ENCODE measurements around the gene ITGA1. TPM values are rescaled to one million over a fixed set of nuclear protein-coding genes. Genes with fewer than 3 reads are reported as not detected.

The ITGA1 gene
- polyA plus RNA-seq, 6 donors from 2014 or later, result not detected

DNA sequence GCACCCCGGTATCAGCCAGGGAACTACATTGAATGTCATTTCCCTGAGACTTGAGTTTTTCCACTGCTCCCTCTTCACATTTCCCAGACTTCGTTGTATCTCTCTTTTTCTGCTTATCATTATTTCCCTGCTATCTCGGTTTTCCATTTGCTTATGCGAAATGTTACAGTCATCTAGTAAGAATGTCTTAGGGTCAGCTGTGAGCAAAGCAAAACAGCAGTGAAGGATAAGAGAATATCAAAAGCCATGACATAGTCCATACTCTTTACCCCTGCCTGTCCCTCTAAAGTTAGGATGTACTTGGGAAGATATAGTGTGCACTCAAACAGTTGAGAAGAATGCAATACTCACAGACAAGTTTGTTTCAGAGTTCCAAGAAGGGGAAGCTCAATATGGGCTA is 88.7 kb downstream of the ITGA1 start:
- Mint-ChIP-seq H3K9me3 (peaks cover 0 to 3% (median 0%) of the 10 kb centered on the region in 7 donors), H3K27ac (no peak overlapping the region), H3K4me1 (no peaks in the 10 kb centered on the region), H3K27me3 (peaks cover 26 to 58% (median 28%) of the 10 kb centered on the region in 3 donors), H3K4me3 (no peak overlapping the region), H3K36me3 (no peaks in the 10 kb centered on the region)
- DNase-seq (no peak), ATAC-seq (ENCODE audit: low read depth in 2 of 2) (no peak)

DNA sequence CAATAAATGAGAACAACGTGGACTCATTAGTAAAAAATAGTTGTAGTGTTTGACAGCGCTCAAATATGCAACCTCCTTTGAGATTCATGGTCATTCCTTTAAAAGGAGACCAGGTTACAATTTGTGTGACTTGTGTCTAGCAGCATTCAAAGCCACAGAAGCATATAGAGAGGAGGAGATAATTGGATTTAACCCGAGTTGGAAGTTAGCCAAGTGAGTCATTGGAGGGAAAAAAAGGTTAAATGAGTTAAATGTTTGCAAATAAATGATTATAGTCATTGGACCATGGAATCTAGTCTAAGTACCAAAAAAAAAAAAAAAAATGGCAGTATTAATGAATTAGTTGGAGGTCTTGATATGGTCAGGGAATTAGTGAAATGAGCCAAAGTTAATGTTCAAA is 90.9 kb downstream of the ITGA1 start:
- H3K27ac Mint-ChIP-seq, result no peak overlapping the region
- DNase-seq (no peak), ATAC-seq (ENCODE audit: low read depth in 2 of 2) (no peak)
- H3K4me1 Mint-ChIP-seq, result no peaks in the 10 kb centered on the region
- H3K4me3 Mint-ChIP-seq, result no peak overlapping the region
- H3K36me3 Mint-ChIP-seq, result no peaks in the 10 kb centered on the region
- peaks cover 16 to 44% (median 17%) of the 10 kb centered on the region in 3 donors for H3K27me3 Mint-ChIP-seq
- peaks cover 0 to 3% (median 0%) of the 10 kb centered on the region in 7 donors for H3K9me3 Mint-ChIP-seq

DNA sequence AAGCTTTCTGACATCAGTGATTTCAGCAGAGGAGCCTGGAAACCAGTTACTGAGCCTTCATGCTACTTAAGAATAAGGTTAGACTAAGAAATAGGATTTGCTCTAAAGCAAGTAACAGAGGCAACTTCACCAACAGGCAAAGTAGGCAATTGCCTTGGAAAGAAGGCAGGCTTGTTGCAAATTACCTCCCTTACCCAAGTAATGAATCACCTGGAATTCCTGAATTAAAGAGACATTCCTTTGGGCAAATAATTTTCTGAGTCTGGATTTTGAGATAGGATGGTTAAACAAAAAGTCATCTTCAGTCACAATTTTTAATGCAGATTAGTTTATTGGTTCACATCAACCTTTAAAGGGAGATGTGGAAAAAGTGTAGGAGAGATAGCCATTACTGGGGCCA is 92.8 kb downstream of the ITGA1 start:
- H3K36me3 Mint-ChIP-seq, result no peaks in the 10 kb centered on the region
- no peak for DNase-seq
- no peak overlapping the region for H3K27ac Mint-ChIP-seq
- ATAC-seq (ENCODE audit: low read depth in 2 of 2), result no peak
- peaks cover 0 to 3% (median 0%) of the 10 kb centered on the region in 7 donors for H3K9me3 Mint-ChIP-seq
- H3K27me3 Mint-ChIP-seq, result peaks cover 15 to 40% (median 16%) of the 10 kb centered on the region in 3 donors
- no peak overlapping the region for H3K4me3 Mint-ChIP-seq
- H3K4me1 Mint-ChIP-seq, result no peaks in the 10 kb centered on the region

DNA sequence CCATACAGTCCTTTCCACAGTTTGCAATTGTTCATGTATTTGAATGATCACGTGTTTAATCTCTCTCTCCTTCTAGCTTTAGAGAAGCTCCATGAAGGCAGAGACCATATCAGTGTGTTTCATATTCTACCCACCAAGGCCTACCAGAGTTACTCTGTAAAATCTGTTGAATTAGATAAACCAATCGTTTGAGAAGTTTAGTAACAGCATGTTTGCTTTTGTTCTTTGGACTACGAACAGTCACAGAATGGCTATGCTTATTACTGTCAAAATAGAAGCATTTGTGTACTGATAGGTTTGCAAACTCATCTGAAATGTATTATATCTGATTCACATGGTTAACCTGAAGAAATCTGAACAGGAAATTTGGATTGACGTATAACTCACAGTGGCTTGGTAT is 93.8 kb downstream of the ITGA1 start:
- peaks cover 0 to 3% (median 0%) of the 10 kb centered on the region in 7 donors for H3K9me3 Mint-ChIP-seq
- ATAC-seq (ENCODE audit: low read depth in 2 of 2) (no peak), DNase-seq (no peak)
- H3K27ac Mint-ChIP-seq, result no peak overlapping the region
- H3K4me1 Mint-ChIP-seq, result no peaks in the 10 kb centered on the region
- no peak overlapping the region for H3K4me3 Mint-ChIP-seq
- no peaks in the 10 kb centered on the region for H3K36me3 Mint-ChIP-seq
- H3K27me3 Mint-ChIP-seq, result peaks cover 10 to 30% (median 13%) of the 10 kb centered on the region in 3 donors

DNA sequence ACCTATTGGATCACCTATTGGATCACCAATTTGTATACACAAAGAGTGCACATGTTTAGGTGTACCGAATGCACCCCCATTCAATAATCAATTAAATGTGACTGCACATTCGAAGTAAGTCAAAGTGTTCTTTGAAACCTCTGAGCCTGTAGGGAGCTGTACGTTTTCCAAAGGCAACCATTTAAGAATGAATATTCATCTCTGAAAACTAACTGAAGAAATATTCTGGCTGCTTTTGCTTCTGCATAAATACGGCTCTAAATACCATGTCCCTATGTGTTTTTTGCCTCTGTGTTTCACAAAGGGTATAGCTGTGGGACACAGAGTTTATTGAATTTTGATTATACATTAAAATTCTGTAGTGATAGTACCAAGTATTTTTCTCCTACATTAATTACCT is 95.4 kb downstream of the ITGA1 start:
- DNase-seq (no peak), ATAC-seq (ENCODE audit: low read depth in 2 of 2) (no peak)
- Mint-ChIP-seq H3K27ac (no peak overlapping the region), H3K4me1 (no peaks in the 10 kb centered on the region), H3K27me3 (peaks cover 5 to 26% (median 11%) of the 10 kb centered on the region in 3 donors), H3K4me3 (no peak overlapping the region), H3K36me3 (no peaks in the 10 kb centered on the region), H3K9me3 (peaks cover 0 to 3% (median 0%) of the 10 kb centered on the region in 7 donors)

DNA sequence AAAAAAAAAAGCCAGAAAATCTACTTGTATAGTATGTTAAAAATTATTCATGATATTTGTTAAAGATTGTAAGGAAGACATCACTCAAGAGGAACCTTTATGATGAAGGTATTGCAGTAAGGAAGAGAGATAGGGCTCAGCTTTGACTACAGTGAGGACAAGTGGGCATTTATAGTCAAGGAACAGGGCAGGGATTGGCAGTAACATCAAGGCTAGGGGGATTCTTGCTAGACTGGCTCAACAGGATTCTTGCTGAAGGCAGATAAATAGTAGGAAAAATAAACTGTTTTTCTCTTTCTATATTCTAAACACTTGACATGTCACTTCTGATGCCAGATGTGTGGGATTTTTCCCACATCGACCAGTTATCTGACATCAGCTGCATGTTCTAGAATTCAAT is 96.7 kb downstream of the ITGA1 start:
- peaks cover 0 to 3% (median 0%) of the 10 kb centered on the region in 7 donors for H3K9me3 Mint-ChIP-seq
- H3K4me1 Mint-ChIP-seq, result no peaks in the 10 kb centered on the region
- no peaks in the 10 kb centered on the region for H3K36me3 Mint-ChIP-seq
- ATAC-seq (ENCODE audit: low read depth in 2 of 2) (no peak), DNase-seq (no peak)
- H3K27ac Mint-ChIP-seq, result no peak overlapping the region
- H3K4me3 Mint-ChIP-seq, result no peak overlapping the region
- H3K27me3 Mint-ChIP-seq, result peaks cover 9 to 18% (median 12%) of the 10 kb centered on the region in 3 donors

DNA sequence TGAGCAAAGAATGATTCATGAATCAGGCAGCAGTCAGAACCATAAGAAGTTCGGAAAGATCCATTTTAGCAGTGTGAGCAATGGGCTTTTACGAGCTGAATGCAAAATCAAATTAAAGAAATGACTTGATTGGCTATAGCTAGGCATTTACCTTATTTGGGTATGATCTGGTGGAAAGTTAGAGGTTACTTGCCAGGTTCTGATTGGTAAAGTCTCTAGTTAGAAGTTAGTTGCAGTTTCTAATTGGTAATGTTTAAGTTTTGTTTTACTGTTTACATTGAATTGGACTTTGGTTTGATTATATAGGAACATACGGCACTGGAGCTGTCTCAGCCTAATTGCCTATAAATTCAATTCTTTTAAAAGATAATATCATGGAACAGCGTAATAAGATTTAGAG is 97.9 kb downstream of the ITGA1 start:
- H3K9me3 Mint-ChIP-seq, result peaks cover 0 to 3% (median 0%) of the 10 kb centered on the region in 7 donors
- no peak overlapping the region for H3K27ac Mint-ChIP-seq
- peaks cover 9 to 20% (median 10%) of the 10 kb centered on the region in 3 donors for H3K27me3 Mint-ChIP-seq
- no peaks in the 10 kb centered on the region for H3K36me3 Mint-ChIP-seq
- no peak for DNase-seq
- ATAC-seq (ENCODE audit: low read depth in 2 of 2), result no peak
- no peaks in the 10 kb centered on the region for H3K4me1 Mint-ChIP-seq
- no peak overlapping the region for H3K4me3 Mint-ChIP-seq

DNA sequence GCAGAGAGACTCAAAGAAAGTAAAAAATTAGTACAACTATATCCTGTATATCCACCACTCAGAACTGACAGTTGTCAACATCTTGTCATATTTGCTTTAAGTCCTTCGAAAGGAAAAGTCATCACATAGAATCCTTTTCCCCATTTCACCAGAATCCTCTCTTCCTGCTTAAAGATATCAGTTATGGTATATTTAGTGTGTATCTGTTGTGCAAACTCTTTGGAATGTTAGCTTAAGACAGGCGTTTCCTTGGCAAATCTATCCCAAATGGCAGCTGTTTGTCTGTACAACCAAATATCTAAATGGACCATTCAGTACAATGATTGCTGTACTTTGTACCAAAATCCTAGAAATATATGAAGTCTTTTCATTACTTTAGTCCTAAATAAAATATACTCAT is 98.5 kb downstream of the ITGA1 start:
- DNase-seq (no peak), ATAC-seq (ENCODE audit: low read depth in 2 of 2) (no peak)
- H3K9me3 Mint-ChIP-seq, result peaks cover 0 to 3% (median 0%) of the 10 kb centered on the region in 7 donors
- H3K36me3 Mint-ChIP-seq, result no peaks in the 10 kb centered on the region
- H3K4me3 Mint-ChIP-seq, result no peak overlapping the region
- no peak overlapping the region for H3K27ac Mint-ChIP-seq
- no peaks in the 10 kb centered on the region for H3K4me1 Mint-ChIP-seq
- H3K27me3 Mint-ChIP-seq, result peaks cover 6 to 19% (median 9%) of the 10 kb centered on the region in 3 donors

DNA sequence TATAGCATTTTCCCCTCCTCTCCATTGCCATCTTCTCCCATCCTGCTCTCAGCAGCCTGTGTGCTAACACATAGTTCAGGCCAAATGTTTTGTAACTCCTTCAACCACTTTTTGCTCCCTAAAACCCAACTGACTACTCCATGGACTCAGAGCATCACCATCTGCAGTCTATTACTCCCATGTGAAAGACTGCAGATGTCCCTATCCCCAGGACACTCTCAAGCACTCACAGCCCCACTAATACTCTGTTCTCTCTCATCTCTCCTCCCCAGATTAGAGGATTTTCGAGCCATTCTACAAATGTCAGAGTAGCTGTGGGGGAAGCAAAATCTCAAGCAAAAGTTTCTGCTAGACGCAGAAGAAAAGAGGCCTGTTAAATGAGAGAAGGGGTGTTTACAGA is 99.3 kb downstream of the ITGA1 start:
- no peak overlapping the region for H3K4me3 Mint-ChIP-seq

DNA sequence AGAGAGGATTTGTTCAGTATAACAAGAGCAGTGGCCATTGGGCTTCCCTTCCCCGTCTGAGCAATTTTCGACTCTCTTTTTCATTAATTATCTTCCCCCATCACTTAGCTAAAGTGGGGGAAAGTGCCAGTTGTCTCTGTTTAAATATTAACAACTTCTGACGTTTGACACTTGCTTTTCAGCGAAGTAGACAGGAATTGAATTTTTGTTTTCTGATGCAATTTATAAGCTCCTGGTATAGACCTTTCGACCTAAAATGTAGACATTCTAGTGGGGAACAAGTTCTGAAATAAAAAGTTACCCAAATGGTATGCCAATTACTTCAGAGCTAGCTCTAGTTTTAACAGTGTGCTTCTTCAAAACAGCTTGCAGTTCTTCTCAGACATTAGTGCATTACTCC is 100.6 kb downstream of the ITGA1 start:
- no peak for DNase-seq
- peaks cover 0 to 3% (median 0%) of the 10 kb centered on the region in 7 donors for H3K9me3 Mint-ChIP-seq
- H3K4me3 Mint-ChIP-seq, result no peak overlapping the region
- H3K36me3 Mint-ChIP-seq, result no peaks in the 10 kb centered on the region
- H3K27me3 Mint-ChIP-seq, result peaks cover 6 to 16% (median 9%) of the 10 kb centered on the region in 3 donors
- no peak overlapping the region for H3K27ac Mint-ChIP-seq
- H3K4me1 Mint-ChIP-seq, result no peaks in the 10 kb centered on the region
- no peak for ATAC-seq (ENCODE audit: low read depth in 2 of 2)

More for the DNA sequence above, 99.3 kb downstream of the ITGA1 start:
- Mint-ChIP-seq H3K27me3 (peaks cover 6 to 16% (median 9%) of the 10 kb centered on the region in 3 donors), H3K27ac (no peak overlapping the region), H3K9me3 (peaks cover 0 to 3% (median 0%) of the 10 kb centered on the region in 7 donors), H3K36me3 (no peaks in the 10 kb centered on the region), H3K4me1 (no peaks in the 10 kb centered on the region)
- ATAC-seq (ENCODE audit: low read depth in 2 of 2) (no peak), DNase-seq (no peak)

DNA sequence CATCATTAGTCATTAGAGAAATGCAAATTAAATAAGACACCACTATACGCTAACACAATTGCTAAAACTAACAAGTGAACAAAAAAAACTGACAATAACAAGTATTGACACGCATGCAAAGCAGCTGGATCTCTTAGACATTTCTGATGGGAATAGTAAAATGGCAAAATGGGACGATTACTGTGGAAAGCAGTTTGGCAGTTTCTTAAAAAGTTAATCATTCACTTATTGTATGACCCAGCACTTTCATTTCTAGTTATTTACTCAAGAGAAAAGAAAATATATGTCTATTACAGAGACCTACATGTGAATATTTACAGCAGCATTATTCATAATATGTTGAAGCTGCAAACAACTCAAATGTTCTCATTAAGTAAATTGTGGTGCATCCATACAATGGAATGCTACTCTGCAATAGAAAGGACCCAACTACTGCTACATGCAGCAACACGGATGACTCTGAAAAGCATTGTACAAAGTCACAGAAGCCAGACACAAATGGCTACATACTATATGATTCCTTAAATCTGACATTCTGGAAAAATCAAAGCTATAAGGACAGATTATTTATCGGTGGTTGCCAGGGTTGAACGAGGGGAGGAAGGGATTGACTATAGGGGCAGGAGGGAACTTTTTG is 104.6 kb downstream of the ITGA1 start:
- no peak for DNase-seq

DNA sequence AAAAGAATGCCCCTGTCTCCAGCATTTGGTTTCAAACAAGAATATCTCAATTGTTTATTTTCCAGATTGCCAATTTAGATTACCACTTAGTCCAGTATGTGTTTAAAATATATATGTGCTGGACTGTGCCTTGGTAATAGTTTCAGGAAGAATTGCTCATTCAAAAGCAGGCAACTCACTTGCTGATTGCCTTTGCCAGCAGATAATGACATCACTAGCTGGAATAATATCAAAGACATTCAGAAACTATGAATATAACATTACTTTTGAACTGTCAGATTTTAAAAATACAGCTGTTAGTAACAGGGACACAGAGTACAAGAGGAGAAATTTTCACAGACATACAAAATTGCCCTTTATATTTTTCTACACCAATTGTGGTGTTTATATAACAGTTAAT is 105.4 kb downstream of the ITGA1 start:
- peaks cover 12 to 23% (median 14%) of the 10 kb centered on the region in 3 donors for H3K27me3 Mint-ChIP-seq
- no peak for DNase-seq
- no peak overlapping the region for H3K4me3 Mint-ChIP-seq
- H3K27ac Mint-ChIP-seq, result no peak overlapping the region
- peaks cover 0 to 2% (median 0%) of the 10 kb centered on the region in 7 donors for H3K9me3 Mint-ChIP-seq
- no peaks in the 10 kb centered on the region for H3K4me1 Mint-ChIP-seq
- no peaks in the 10 kb centered on the region for H3K36me3 Mint-ChIP-seq
- ATAC-seq (ENCODE audit: low read depth in 2 of 2), result no peak

More for the DNA sequence above, 104.6 kb downstream of the ITGA1 start:
- H3K27me3 Mint-ChIP-seq, result peaks cover 17 to 28% (median 19%) of the 10 kb centered on the region in 3 donors
- no peaks in the 10 kb centered on the region for H3K36me3 Mint-ChIP-seq
- no peak for ATAC-seq (ENCODE audit: low read depth in 2 of 2)
- peaks cover 0 to 3% (median 0%) of the 10 kb centered on the region in 7 donors for H3K9me3 Mint-ChIP-seq
- H3K27ac Mint-ChIP-seq, result no peak overlapping the region
- no peak overlapping the region for H3K4me3 Mint-ChIP-seq
- H3K4me1 Mint-ChIP-seq, result no peaks in the 10 kb centered on the region

DNA sequence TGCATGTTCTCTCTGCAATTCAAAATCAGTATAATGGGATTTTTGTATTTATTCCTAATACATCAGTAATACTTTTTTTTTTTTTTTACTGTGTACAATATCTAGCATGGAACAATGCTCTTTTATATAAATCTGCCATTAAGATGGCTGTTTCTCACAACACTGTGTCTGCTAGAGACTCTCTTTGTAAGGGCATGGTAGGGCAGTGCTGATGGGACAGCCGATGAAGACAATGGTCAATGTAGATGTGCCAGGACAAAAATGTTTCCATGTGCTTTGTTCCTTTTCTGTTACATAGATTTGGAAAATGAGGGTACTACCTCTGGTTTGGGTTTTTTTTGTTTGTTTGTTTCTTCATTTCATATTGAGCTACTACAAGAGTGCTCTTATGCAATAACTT is 106.1 kb downstream of the ITGA1 start:
- Mint-ChIP-seq H3K9me3 (peaks cover 0 to 2% (median 0%) of the 10 kb centered on the region in 7 donors), H3K4me1 (no peaks in the 10 kb centered on the region), H3K36me3 (no peaks in the 10 kb centered on the region), H3K27me3 (peaks cover 10 to 21% (median 10%) of the 10 kb centered on the region in 3 donors), H3K27ac (no peak overlapping the region), H3K4me3 (no peak overlapping the region)
- ATAC-seq (ENCODE audit: low read depth in 2 of 2), result no peak
- no peak for DNase-seq

DNA sequence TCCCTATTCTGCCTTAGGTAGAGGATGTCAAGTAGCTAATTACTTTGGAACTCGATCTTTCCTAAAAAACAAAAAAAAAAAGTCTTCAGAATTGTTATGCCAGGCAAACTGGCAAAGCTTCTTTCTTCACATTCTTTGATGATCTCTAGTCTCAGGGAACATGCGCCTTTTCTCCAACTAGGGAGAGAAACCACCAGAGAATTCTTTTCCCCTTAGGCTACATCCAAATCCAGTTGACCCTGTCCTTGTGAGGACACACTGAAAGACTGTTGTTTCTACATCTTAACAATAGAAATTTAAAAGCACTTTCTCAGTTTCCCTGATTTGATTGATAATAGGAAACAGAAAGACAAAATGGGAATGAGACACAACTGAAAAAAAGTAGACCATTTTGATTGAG is 106.7 kb downstream of the ITGA1 start:
- DNase-seq (no peak), ATAC-seq (ENCODE audit: low read depth in 2 of 2) (no peak)
- H3K4me3 Mint-ChIP-seq, result no peak overlapping the region
- no peaks in the 10 kb centered on the region for H3K36me3 Mint-ChIP-seq
- H3K27ac Mint-ChIP-seq, result no peak overlapping the region
- H3K27me3 Mint-ChIP-seq, result peaks cover 10 to 21% (median 10%) of the 10 kb centered on the region in 3 donors
- no peaks in the 10 kb centered on the region for H3K4me1 Mint-ChIP-seq
- H3K9me3 Mint-ChIP-seq, result peaks cover 0 to 2% (median 0%) of the 10 kb centered on the region in 7 donors

Measured in naive B cell (primary cell).